K562 (cell line): Measurements from ENCODE around the gene TMEM143. TPM values are rescaled to one million over a fixed set of nuclear protein-coding genes. Genes with fewer than 3 reads are reported as not detected.

Source experiments
- ATAC-seq: fragments of 200-7000 bp; cut with Tn5 transposase; 3 replicates; pipeline ENCODE4 v1.9.1; 2020; ENCODE audit warnings: moderate library complexity
- BruUV-seq: library from RNA; stranded (reverse); fragments of 400-500 nt; replicated peaks from 2 replicates; lab custom pipeline; 2021; lab: Mats Ljungman, UMichigan
- CTCF ChIA-PET: fragments of 300-600 bp; formaldehyde crosslinking; extraction: SDS; loops from one replicate; lab custom pipeline; 2021; ENCODE audit warnings: low intra/inter-chr PET ratio; lab: Yijun Ruan, JAX
- POLR2A ChIA-PET: fragments of 300-600, 350-650 bp; sonication (Branson Sonifier 250); formaldehyde crosslinking; extraction: SDS; loops from one replicate; lab custom pipeline; 2021; ENCODE audit warnings: antibody characterized with exemption, inconsistent platforms; lab: Yijun Ruan, JAX
- DNase-seq, 4 experiments: peaks; one replicate each; pipeline versions ENCODE4 v3.0.0 to v3.0.0-alpha.2; 2011 to 2018; ENCODE audit warnings: low spot score in 3 of 4, mixed read lengths in 3 of 4; ENCODE audit errors: extremely low read depth in 1 of 4
- FAIRE-seq: peaks from 2 replicates; lab custom pipeline; 2011; peaks lifted over from hg19 to GRCh38; lab: Jason Lieb, UNC
- H2AFZ ChIP-seq: 2 replicates; pipeline ENCODE4 v1.6.0; 2011; ENCODE audit warnings: low read depth, low read length, control low read depth, inconsistent platforms
- H3K27ac ChIP-seq: fragments of 200-600 bp; 3 replicates; pipeline ENCODE4 v1.8.0; 2011; ENCODE audit warnings: low read depth, mild to moderate bottlenecking, control low read depth, inconsistent platforms, low read length, moderate library complexity, mixed read lengths; ENCODE audit errors: extremely low read depth
- H3K27me3 ChIP-seq, 2 experiments: fragments of 300-600 bp in 1 of 2; 2 replicates in 1 of 2; 3 replicates in 1 of 2; pipeline versions ENCODE4 v1.6.0 to v1.8.0; 2011; ENCODE audit warnings: inconsistent platforms in 2 of 2, low read length in 2 of 2, mild to moderate bottlenecking in 1 of 2, mixed read lengths in 1 of 2, moderate library complexity in 1 of 2; ENCODE audit not compliant: control insufficient read depth in 2 of 2, insufficient read depth in 2 of 2
- H3K36me3 ChIP-seq: fragments of 300-600 bp; 3 replicates; pipeline ENCODE4 v1.8.0; 2011; ENCODE audit warnings: mild to moderate bottlenecking, low read length, inconsistent platforms; ENCODE audit not compliant: control insufficient read depth, insufficient read depth
- H3K4me1 ChIP-seq, 2 experiments: fragments of 200-600 bp in 1 of 2; replicated peaks in 1 of 2; 2 replicates in 1 of 2; 3 replicates in 1 of 2; pipeline versions ENCODE4 v1.5.1 to v1.8.0; 2011; ENCODE audit warnings: inconsistent platforms in 2 of 2, low read length in 2 of 2, mild to moderate bottlenecking in 1 of 2, mixed read lengths in 1 of 2, moderate library complexity in 1 of 2; ENCODE audit not compliant: control insufficient read depth in 2 of 2, insufficient read depth in 2 of 2
- H3K4me2 ChIP-seq: 2 replicates; pipeline ENCODE4 v1.6.1; 2011; ENCODE audit warnings: low read length, control low read depth, inconsistent platforms, mixed read lengths; ENCODE audit not compliant: insufficient read depth
- H3K4me3 ChIP-seq: fragments of 200-600 bp; sonication (generic), shearing (Covaris generic); 2 replicates; pipeline ENCODE4 v1.5.1; 2016; ENCODE audit warnings: control low read depth, inconsistent platforms
- H3K79me2 ChIP-seq: fragments of 200-600 bp; 3 replicates; pipeline ENCODE4 v1.8.0; 2011; ENCODE audit warnings: low read length, inconsistent platforms; ENCODE audit not compliant: control insufficient read depth, insufficient read depth
- H3K9ac ChIP-seq, 2 experiments: 2 replicates each; pipeline versions ENCODE4 v1.6.0 to v1.6.1; 2011; ENCODE audit warnings: low read depth in 2 of 2, low read length in 2 of 2, control low read depth in 1 of 2, inconsistent platforms in 1 of 2, mild to moderate bottlenecking in 1 of 2, mixed read lengths in 1 of 2; ENCODE audit not compliant: insufficient read depth in 1 of 2
- H3K9me1 ChIP-seq: one replicate; pipeline ENCODE4 v1.6.0; 2011; ENCODE audit warnings: inconsistent platforms, mild to moderate bottlenecking, low read length, moderate library complexity; ENCODE audit not compliant: control insufficient read depth, insufficient read depth
- H3K9me3 ChIP-seq: replicated peaks from 2 replicates; pipeline ENCODE4 v1.5.1; 2011; ENCODE audit warnings: low read depth, low read length, inconsistent platforms; ENCODE audit not compliant: control insufficient read depth, insufficient read depth
- H4K20me1 ChIP-seq: replicated peaks from 2 replicates; pipeline ENCODE4 v1.6.1; 2011; ENCODE audit warnings: low read length, inconsistent platforms, mixed read lengths; ENCODE audit not compliant: control insufficient read depth, insufficient read depth
- ARNT ChIP-seq, 2 experiments: fragments of 450-650 bp; IDR thresholded peaks; 2 replicates each; pipeline ENCODE4 v1.6.1; 2016; ENCODE audit warnings: mild to moderate bottlenecking in 1 of 2
- CHCHD3 ChIP-seq: fragments of 250-450 bp; sonication (Bioruptor Pico); IDR thresholded peaks from 2 replicates; pipeline ENCODE4 v2.1.2; 2022; ENCODE audit warnings: mild to moderate bottlenecking
- CREB3 ChIP-seq: fragments of 450-650 bp; conservative IDR thresholded peaks from 2 replicates; pipeline ENCODE4 v1.6.1; 2016; ENCODE audit warnings: missing genetic modification characterization, low read depth, mild to moderate bottlenecking, missing compliant biosample characterization, moderate library complexity
- CTCF ChIP-seq, 3 experiments: IDR thresholded peaks in 2 of 3; conservative IDR thresholded peaks in 1 of 3; 2 replicates each; pipeline ENCODE4 v1.5.1; 2011 to 2012; ENCODE audit warnings: low read length in 3 of 3, mild to moderate bottlenecking in 3 of 3, control low read depth in 2 of 3, improper control_type of control experiment in 1 of 3, inconsistent platforms in 1 of 3, low read depth in 1 of 3, mixed read lengths in 1 of 3, moderate library complexity in 1 of 3; ENCODE audit not compliant: insufficient read depth in 2 of 3
- HLTF ChIP-seq: fragments of 450-650 bp; IDR thresholded peaks from 2 replicates; pipeline ENCODE4 v1.6.1; 2016
- JUND ChIP-seq, 2 experiments: IDR thresholded peaks; 2 replicates in 1 of 2; 3 replicates in 1 of 2; pipeline ENCODE4 v1.6.1; 2011; ENCODE audit warnings: borderline replicate concordance in 2 of 2, low read depth in 2 of 2, low read length in 2 of 2, improper control_type of control experiment in 1 of 2, missing biosample characterization in 1 of 2, missing genetic modification characterization in 1 of 2, missing genetic modification reagents in 1 of 2
- MAZ ChIP-seq, 2 experiments: fragments of 450-650 bp in 1 of 2; sonication (generic) in 1 of 2; formaldehyde crosslinking; IDR thresholded peaks in 1 of 2; conservative IDR thresholded peaks in 1 of 2; 2 replicates each; pipeline versions ENCODE4 v1.4.0 to v1.5.0; 2020; ENCODE audit warnings: mild to moderate bottlenecking in 1 of 2, missing genetic modification reagents in 1 of 2
- MTA3 ChIP-seq: fragments of 450-650 bp; formaldehyde crosslinking; IDR thresholded peaks from 2 replicates; pipeline ENCODE4 v1.6.1; 2017; ENCODE audit warnings: mild to moderate bottlenecking, borderline replicate concordance
- RAD21 ChIP-seq, 2 experiments: fragments of 250-450 bp in 1 of 2; fragments of 450-650 bp in 1 of 2; sonication (Bioruptor Pico) in 1 of 2; formaldehyde crosslinking in 1 of 2; IDR thresholded peaks in 1 of 2; conservative IDR thresholded peaks in 1 of 2; 2 replicates each; pipeline versions ENCODE4 v1.4.0 to v1.8.0; 2020 to 2022; ENCODE audit warnings: mild to moderate bottlenecking in 2 of 2, moderate library complexity in 1 of 2
- RCOR1 ChIP-seq, 2 experiments: IDR thresholded peaks; 2 replicates each; pipeline ENCODE4 v1.6.1; 2012; ENCODE audit warnings: low read depth in 2 of 2, low read length in 2 of 2, borderline replicate concordance in 1 of 2, improper control_type of control experiment in 1 of 2
- SMARCE1 ChIP-seq: fragments of 450-650 bp; IDR thresholded peaks from 2 replicates; pipeline ENCODE4 v1.7.1; 2016; ENCODE audit warnings: mild to moderate bottlenecking
- SOX6 ChIP-seq: fragments of 450-650 bp; IDR thresholded peaks from 2 replicates; pipeline ENCODE4 v1.6.1; 2014; ENCODE audit warnings: mild to moderate bottlenecking
- SRSF1 ChIP-seq: fragments of 200-400 bp; formaldehyde crosslinking; IDR thresholded peaks from 2 replicates; pipeline ENCODE4 v1.6.1; 2017; ENCODE audit warnings: mild to moderate bottlenecking, low read depth, low read length, moderate library complexity
- TRIM28 ChIP-seq: fragments of 450-650 bp; IDR thresholded peaks from 2 replicates; pipeline ENCODE4 v1.6.1; 2017
- WGBS: fragments of 100-300 bp; shearing (Covaris generic); methylation state at CpG from one replicate; pipeline ENCODE4 v1.1.6; 2016; ENCODE audit warnings: low coverage, mixed read lengths; ENCODE audit not compliant: insufficient coverage; ENCODE audit errors: missing lambda C conversion rate; 5-methylcytosine and 5-hydroxymethylcytosine counted together
- in situ Hi-C: fragments of 300-500 bp; cut with MboI; formaldehyde crosslinking; loops from 4 replicates; pipeline ENCODE4 v1.15.0; 2018; ENCODE audit warnings: inconsistent platforms, mixed read lengths
- intact Hi-C: fragments of 100-400 bp; cut with micrococcal nuclease; formaldehyde crosslinking; loops from 2 replicates; pipeline ENCODE4 v1.14.2; 2022
- polyA plus RNA-seq, 8 experiments: library from polyadenylated mRNA; depleted of rRNA in 4 of 8; stranded (reverse) in 5 of 8; unstranded in 3 of 8; fragments of >200 nt; fragmentation: Nextera tagmentation in 2 of 8; fragmentation: Illumina TruSeq in 1 of 8; extraction: Ambion mirVana in 2 of 8; extraction: Trizol in 1 of 8; gene quantifications; 2 replicates each; pipeline versions ENCODE4 v1.2.1 to v1.2.3, GENCODE V29; 2011 to 2014; ENCODE audit warnings: inconsistent platforms in 1 of 8, missing spikeins in 1 of 8
- total RNA-seq, 7 experiments: library from RNA; depleted of rRNA in 6 of 7; stranded (reverse); fragments of >200 nt in 6 of 7; fragmentation: Illumina TruSeq in 2 of 7; extraction: Trizol in 2 of 7; gene quantifications; 2 replicates each; pipeline versions ENCODE4 v1.2.1 to v1.2.3, GENCODE V29; 2011 to 2021; ENCODE audit warnings: low replicate concordance in 1 of 7
- TF ChIP-seq, protein P1 (sequence below): sonication (generic); formaldehyde crosslinking; IDR thresholded peaks from 2 replicates; pipeline ENCODE4 v1.8.0; 2022; ENCODE audit warnings: mild to moderate bottlenecking, missing genetic modification reagents

Gene TMEM143
- total and polyA plus RNA-seq, 9 of the 15 experiments (the other 6 are each of a cell fraction or from before 2014, with no cell fraction given): 0.66 to 8.8 (median 4.3) TPM

GRCh38 chr19:48308631-48309586, 54.8 kb downstream of the TMEM143 start:
- 54% methylated on average over 20 of the region's 22 CpGs for WGBS
- Histone ChIP-seq H4K20me1 (no peaks in the 10 kb centered on the region), H3K9ac (peak overlapping the region in 1 of 2 experiments; percentile 76; a peak in 2 of 4 replicates), H3K9me3 (no peaks in the 10 kb centered on the region), H3K79me2 (no peaks in the 10 kb centered on the region), H3K27ac (no peak overlapping the region), H3K27me3 (peaks cover 10 to 11% of the 10 kb centered on the region in 2 experiments; a peak in 4 of 5 replicates), H3K4me1 (peaks cover 14 to 18% of the 10 kb centered on the region in 2 experiments), H2AFZ (peak overlapping the region; percentile 68), H3K9me1 (no peaks in the 10 kb centered on the region), H3K4me2 (peak overlapping the region; percentile 55), H3K36me3 (no peaks in the 10 kb centered on the region), H3K4me3 (no peak overlapping the region)
- ChIA-PET CTCF (interaction anchor here (1.3 kb wide), 1 partner anchor 42 kb away, joined by 5 read pairs; no protein-coding TSS in a partner anchor), POLR2A (interaction anchor here (0.6 to 1.5 kb wide), 4 partner anchors 9 to 54 kb away, joined by 3 to 5 read pairs (median 4); partner anchors contain the start of gene CARD8)
- DNase-seq (peak in 3 of 4 experiments; percentile 35 to 81 (median 45)), FAIRE-seq (peak; percentile 92), ATAC-seq (peak; percentile 99)
- intact Hi-C loops: loop anchor here (5.0 kb wide), 1 partner anchor 42 kb away; no protein-coding TSS in a partner anchor
- BruUV-seq: no TSS peak
- in situ Hi-C loops: loop anchor here (10.0 kb wide), 1 partner anchor 344 kb away; no protein-coding TSS in a partner anchor
- TF ChIP-seq MTA3 (0 out of 2 replicates have a peak, but pooled peaks have one; percentile 48), ARNT (IDR thresholded peaks at IDR 0.05) (no peak), HLTF (0 out of 2 replicates have a peak, but pooled peaks have one; percentile 27), RCOR1 (IDR thresholded peaks at IDR 0.05; ENCODE audit: borderline replicate concordance in 1 of 2, low read depth in 2 of 2, low read length in 2 of 2) (peak in 1 of 2 experiments; percentile 60; a peak in 2 of 4 replicates), SRSF1 (no peak), CHCHD3 (no peak), JUND (IDR thresholded peaks at IDR 0.05; ENCODE audit: borderline replicate concordance, low read depth, low read length) (0 out of 2 replicates have a peak, but pooled peaks have one; percentile 12), JUND (tag; IDR thresholded peaks at IDR 0.05; ENCODE audit: borderline replicate concordance, low read depth, low read length) (no peak; the same call in 2 of the 3 replicates), MAZ (CRISPR knock-in tag; conservative IDR thresholded peaks at IDR 0.05 in 1 of 2, IDR thresholded peaks at IDR 0.05 in 1 of 2) (0 out of 4 replicates have a peak, but pooled peaks of 1 of the 2 experiments have one; percentile 17), TRIM28 (0 out of 2 replicates have a peak, but pooled peaks have one; percentile 48), RAD21 (CRISPR knock-in tag; conservative IDR thresholded peaks at IDR 0.05 in 1 of 2, IDR thresholded peaks at IDR 0.05 in 1 of 2) (peak; percentile 46 to 67; a peak in 3 of 4 replicates), CTCF (IDR thresholded peaks at IDR 0.05 in 2 of 3, conservative IDR thresholded peaks at IDR 0.05 in 1 of 3; ENCODE audit: insufficient read depth in 2 of 3, low read depth in 1 of 3, low read length in 3 of 3) (peak; percentile 74 to 78 (median 74)), SMARCE1 (no peak), SOX6 (peak; percentile 17; the same call in 1 of the 2 replicates), CREB3 (no peak)
- TF ChIP-seq, protein P1, sequence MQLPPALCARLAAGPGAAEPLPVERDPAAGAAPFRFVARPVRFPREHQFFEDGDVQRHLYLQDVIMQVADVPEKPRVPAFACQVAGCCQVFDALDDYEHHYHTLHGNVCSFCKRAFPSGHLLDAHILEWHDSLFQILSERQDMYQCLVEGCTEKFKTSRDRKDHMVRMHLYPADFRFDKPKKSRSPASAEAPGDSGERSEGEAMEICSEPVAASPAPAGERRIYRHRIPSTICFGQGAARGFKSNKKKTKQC (CRISPR knock-in tag): 0 out of 2 replicates have a peak, but pooled peaks have one; percentile 32
